ENCODE data around the gene TET1. TPM values are rescaled to one million over a fixed set of nuclear protein-coding genes. Genes with fewer than 3 reads are reported as not detected.
A peak's percentile ranks its signal among the peaks of the same experiment; 100 is the strongest.

Gene TET1
- total and polyA plus RNA-seq, 9 of the 15 experiments (the other 6 are each of a cell fraction or from before 2014, with no cell fraction given) = 2.6 to 21.3 (median 11.6) TPM

GRCh38 chr10:68550747-68551411 lies 9.3 kb upstream of the TET1 start (continued):
- TF ChIP-seq CREB5 (CRISPR knock-in tag; IDR thresholded peaks at IDR 0.05) (no peak), MITF (IDR thresholded peaks at IDR 0.05) (no peak), TAF7 (tag; IDR thresholded peaks at IDR 0.05) (no peak), GTF2F1 (IDR thresholded peaks at IDR 0.05; ENCODE audit: low read depth, low read length) (no peak), JUND (IDR thresholded peaks at IDR 0.05; ENCODE audit: borderline replicate concordance, low read depth, low read length) (peak; percentile 50; the same call in 1 of the 2 replicates), JUND (tag; IDR thresholded peaks at IDR 0.05; ENCODE audit: borderline replicate concordance, low read depth, low read length) (peak; percentile 22; the same call in 1 of the 3 replicates), EP400 (IDR thresholded peaks at IDR 0.05) (peak; percentile 52; the same call in 1 of the 2 replicates), SMAD4 (CRISPR knock-in tag; conservative IDR thresholded peaks at IDR 0.05) (no peak), TAF1 (IDR thresholded peaks at IDR 0.05; ENCODE audit: control insufficient read depth, extremely low read depth, insufficient read depth, low read length, severe bottlenecking) (no peak), TCF7 (IDR thresholded peaks at IDR 0.05; ENCODE audit: borderline replicate concordance) (no peak), ZNF830 (CRISPR knock-in tag; IDR thresholded peaks at IDR 0.05) (no peak), RAD21 (CRISPR knock-in tag; conservative IDR thresholded peaks at IDR 0.05 in 1 of 2, IDR thresholded peaks at IDR 0.05 in 1 of 2) (peak; percentile 77 to 90), NFYB (IDR thresholded peaks at IDR 0.05; ENCODE audit: extremely low read depth, insufficient read length) (no peak), SAFB2 (IDR thresholded peaks at IDR 0.05; ENCODE audit: borderline replicate concordance, low read depth, low read length, severe bottlenecking) (no peak), LCOR (CRISPR knock-in tag; IDR thresholded peaks at IDR 0.05) (0 out of 2 replicates have a peak, but pooled peaks have one; percentile 59), ZNF77 (CRISPR knock-in tag; IDR thresholded peaks at IDR 0.05) (no peak), C11orf30 (IDR thresholded peaks at IDR 0.05; ENCODE audit: low read depth) (no peak)
- TF ChIP-seq, protein P1, sequence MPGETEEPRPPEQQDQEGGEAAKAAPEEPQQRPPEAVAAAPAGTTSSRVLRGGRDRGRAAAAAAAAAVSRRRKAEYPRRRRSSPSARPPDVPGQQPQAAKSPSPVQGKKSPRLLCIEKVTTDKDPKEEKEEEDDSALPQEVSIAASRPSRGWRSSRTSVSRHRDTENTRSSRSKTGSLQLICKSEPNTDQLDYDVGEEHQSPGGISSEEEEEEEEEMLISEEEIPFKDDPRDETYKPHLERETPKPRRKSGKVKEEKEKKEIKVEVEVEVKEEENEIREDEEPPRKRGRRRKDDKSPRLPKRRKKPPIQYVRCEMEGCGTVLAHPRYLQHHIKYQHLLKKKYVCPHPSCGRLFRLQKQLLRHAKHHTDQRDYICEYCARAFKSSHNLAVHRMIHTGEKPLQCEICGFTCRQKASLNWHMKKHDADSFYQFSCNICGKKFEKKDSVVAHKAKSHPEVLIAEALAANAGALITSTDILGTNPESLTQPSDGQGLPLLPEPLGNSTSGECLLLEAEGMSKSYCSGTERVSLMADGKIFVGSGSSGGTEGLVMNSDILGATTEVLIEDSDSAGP (CRISPR knock-in tag; IDR thresholded peaks at IDR 0.05) = no peak
- TF ChIP-seq, protein P2, sequence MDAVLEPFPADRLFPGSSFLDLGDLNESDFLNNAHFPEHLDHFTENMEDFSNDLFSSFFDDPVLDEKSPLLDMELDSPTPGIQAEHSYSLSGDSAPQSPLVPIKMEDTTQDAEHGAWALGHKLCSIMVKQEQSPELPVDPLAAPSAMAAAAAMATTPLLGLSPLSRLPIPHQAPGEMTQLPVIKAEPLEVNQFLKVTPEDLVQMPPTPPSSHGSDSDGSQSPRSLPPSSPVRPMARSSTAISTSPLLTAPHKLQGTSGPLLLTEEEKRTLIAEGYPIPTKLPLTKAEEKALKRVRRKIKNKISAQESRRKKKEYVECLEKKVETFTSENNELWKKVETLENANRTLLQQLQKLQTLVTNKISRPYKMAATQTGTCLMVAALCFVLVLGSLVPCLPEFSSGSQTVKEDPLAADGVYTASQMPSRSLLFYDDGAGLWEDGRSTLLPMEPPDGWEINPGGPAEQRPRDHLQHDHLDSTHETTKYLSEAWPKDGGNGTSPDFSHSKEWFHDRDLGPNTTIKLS (IDR thresholded peaks at IDR 0.05; ENCODE audit: borderline replicate concordance, low read depth) = 0 out of 2 replicates have a peak, but pooled peaks have one; percentile 22
- TF ChIP-seq, protein P3, sequence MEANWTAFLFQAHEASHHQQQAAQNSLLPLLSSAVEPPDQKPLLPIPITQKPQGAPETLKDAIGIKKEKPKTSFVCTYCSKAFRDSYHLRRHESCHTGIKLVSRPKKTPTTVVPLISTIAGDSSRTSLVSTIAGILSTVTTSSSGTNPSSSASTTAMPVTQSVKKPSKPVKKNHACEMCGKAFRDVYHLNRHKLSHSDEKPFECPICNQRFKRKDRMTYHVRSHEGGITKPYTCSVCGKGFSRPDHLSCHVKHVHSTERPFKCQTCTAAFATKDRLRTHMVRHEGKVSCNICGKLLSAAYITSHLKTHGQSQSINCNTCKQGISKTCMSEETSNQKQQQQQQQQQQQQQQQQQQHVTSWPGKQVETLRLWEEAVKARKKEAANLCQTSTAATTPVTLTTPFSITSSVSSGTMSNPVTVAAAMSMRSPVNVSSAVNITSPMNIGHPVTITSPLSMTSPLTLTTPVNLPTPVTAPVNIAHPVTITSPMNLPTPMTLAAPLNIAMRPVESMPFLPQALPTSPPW (CRISPR knock-in tag; IDR thresholded peaks at IDR 0.05) = peak; percentile 25; the same call in 1 of the 2 replicates

All from K562 (cell line).